Endothelial cell of umbilical vein (primary cell): Measurements from ENCODE around the gene BARD1. TPM values are rescaled to one million over a fixed set of nuclear protein-coding genes. Genes with fewer than 3 reads are reported as not detected.

Experiments used
- BruUV-seq: library from RNA; stranded (reverse); fragments of 400-500 nt; replicated peaks from 2 replicates; lab custom pipeline; 2021; lab: Mats Ljungman, UMichigan
- CTCF ChIA-PET: fragments of 300-600, 350-600 bp; sonication (Branson Sonifier 250); formaldehyde crosslinking; loops from one replicate; lab custom pipeline; 2021; ENCODE audit warnings: antibody characterized with exemption, inconsistent platforms; lab: Charles Lee
- POLR2A ChIA-PET: fragments of 300-600, 350-600 bp; sonication (Branson Sonifier 250); formaldehyde crosslinking; loops from one replicate; lab custom pipeline; 2021; ENCODE audit warnings: antibody characterized with exemption, inconsistent platforms; lab: Charles Lee
- DNase-seq: peaks from one replicate; pipeline ENCODE4 v3.0.0-alpha.2; 2011; ENCODE audit warnings: low read depth, low spot score
- FAIRE-seq: peaks from 2 replicates; lab custom pipeline; 2011; peaks lifted over from hg19 to GRCh38; lab: Jason Lieb, UNC
- H2AFZ ChIP-seq: 2 replicates; pipeline ENCODE4 v1.6.0; 2012; ENCODE audit warnings: low read depth, low read length, control low read depth, inconsistent platforms
- H3K27ac ChIP-seq: 2 replicates; pipeline ENCODE4 v1.5.1; 2011; ENCODE audit warnings: low read depth, mild to moderate bottlenecking, control low read depth, low read length, moderate library complexity; ENCODE audit not compliant: insufficient read depth
- H3K27me3 ChIP-seq, 2 experiments: 2 replicates each; pipeline versions ENCODE4 v1.6.0 to v1.6.1; 2011; ENCODE audit warnings: low read length in 2 of 2, mixed read lengths in 1 of 2; ENCODE audit not compliant: control insufficient read depth in 2 of 2, insufficient read depth in 2 of 2
- H3K36me3 ChIP-seq, 2 experiments: 2 replicates in 1 of 2; 3 replicates in 1 of 2; pipeline ENCODE4 v1.5.1; 2011; ENCODE audit warnings: low read length in 2 of 2, mild to moderate bottlenecking in 1 of 2, moderate library complexity in 1 of 2; ENCODE audit not compliant: control insufficient read depth in 2 of 2, insufficient read depth in 2 of 2; ENCODE audit errors: extremely low read depth in 1 of 2
- H3K4me1 ChIP-seq: 3 replicates; pipeline ENCODE4 v1.5.1; 2011; ENCODE audit warnings: mild to moderate bottlenecking, low read length; ENCODE audit not compliant: control insufficient read depth, insufficient read depth; ENCODE audit errors: extremely low read depth
- H3K4me2 ChIP-seq: 2 replicates; pipeline ENCODE4 v1.6.1; 2011; ENCODE audit warnings: low read length, control low read depth, mixed read lengths; ENCODE audit not compliant: insufficient read depth
- H3K4me3 ChIP-seq, 3 experiments: fragments of 200-600 bp in 1 of 3; sonication (generic), shearing (Covaris generic) in 1 of 3; replicated peaks in 1 of 3; 2 replicates each; pipeline ENCODE4 v1.5.1; 2011 to 2016; ENCODE audit warnings: control low read depth in 3 of 3, low read length in 3 of 3, mild to moderate bottlenecking in 2 of 3, inconsistent platforms in 1 of 3, low read depth in 1 of 3, moderate library complexity in 1 of 3; ENCODE audit not compliant: insufficient read depth in 1 of 3
- H3K79me2 ChIP-seq: 2 replicates; pipeline ENCODE4 v1.6.0; 2012; ENCODE audit warnings: low read length, inconsistent platforms; ENCODE audit not compliant: control insufficient read depth, insufficient read depth
- H3K9ac ChIP-seq: replicated peaks from 2 replicates; pipeline ENCODE3; 2011; ENCODE audit warnings: low read length, control low read depth; ENCODE audit not compliant: insufficient read depth; ENCODE audit errors: extremely low read depth
- H3K9me1 ChIP-seq: replicated peaks from 3 replicates; pipeline ENCODE4 v1.6.0; 2011; ENCODE audit warnings: mild to moderate bottlenecking, low read length; ENCODE audit not compliant: control insufficient read depth, insufficient read depth; ENCODE audit errors: extremely low read depth
- H3K9me3 ChIP-seq: replicated peaks from 2 replicates; pipeline ENCODE4 v1.5.1; 2012; ENCODE audit warnings: low read length, inconsistent platforms; ENCODE audit not compliant: control insufficient read depth, insufficient read depth
- H4K20me1 ChIP-seq: replicated peaks from 2 replicates; pipeline ENCODE3; 2011; ENCODE audit warnings: mild to moderate bottlenecking, low read length; ENCODE audit not compliant: control insufficient read depth, insufficient read depth; ENCODE audit errors: extremely low read depth
- EZH2 ChIP-seq: IDR thresholded peaks from 2 replicates; pipeline ENCODE4 v1.6.1; 2012; ENCODE audit warnings: borderline replicate concordance, low read depth, mild to moderate bottlenecking, moderate library complexity, low read length, inconsistent platforms; ENCODE audit not compliant: severe bottlenecking
- FOS ChIP-seq: IDR thresholded peaks from 2 replicates; pipeline ENCODE4 v1.6.1; 2011; ENCODE audit warnings: mild to moderate bottlenecking, low read length, moderate library complexity, borderline replicate concordance; ENCODE audit not compliant: insufficient read depth
- GATA2 ChIP-seq: IDR thresholded peaks from 2 replicates; pipeline ENCODE4 v1.7.0; 2011; ENCODE audit warnings: low read depth, mild to moderate bottlenecking, moderate library complexity, mixed read lengths, low read length; ENCODE audit not compliant: insufficient read length, insufficient read depth
- JUN ChIP-seq: IDR thresholded peaks from 2 replicates; pipeline ENCODE4 v1.6.1; 2011; ENCODE audit warnings: borderline replicate concordance, low read depth; ENCODE audit not compliant: insufficient read length, insufficient read depth
- MAX ChIP-seq: IDR thresholded peaks from 2 replicates; pipeline ENCODE4 v1.6.1; 2011; ENCODE audit not compliant: insufficient read depth, insufficient read length
- MYC ChIP-seq: IDR thresholded peaks from one replicate; pipeline ENCODE4 v1.6.1; 2011; ENCODE audit warnings: mild to moderate bottlenecking, low read depth, low read length
- POLR2A ChIP-seq: IDR thresholded peaks from 2 replicates; pipeline ENCODE4 v1.6.1; 2012; ENCODE audit warnings: low read depth, mild to moderate bottlenecking, control low read depth, low read length
- POLR2AphosphoS5 ChIP-seq: IDR thresholded peaks from 2 replicates; pipeline ENCODE4 v1.6.1; 2012; ENCODE audit warnings: low read depth, mild to moderate bottlenecking, control low read depth, low read length, moderate library complexity; ENCODE audit not compliant: insufficient read depth
- dilution Hi-C: fragments of 300-500 bp; cut with MboI; formaldehyde crosslinking; loops from one replicate; pipeline ENCODE4 v1.15.0; 2019; ENCODE audit warnings: low sequenced_read_pairs; ENCODE audit not compliant: extremely low pct_ligation_motif_present
- intact Hi-C: fragments of 100-400 bp; cut with micrococcal nuclease; formaldehyde crosslinking; loops from one replicate; pipeline ENCODE4 v1.10.0; 2022
- polyA plus RNA-seq, 4 experiments: library from polyadenylated mRNA; depleted of rRNA in 3 of 4; stranded (reverse) in 3 of 4; unstranded in 1 of 4; fragments of >200 nt; gene quantifications; 2 replicates each; pipeline versions ENCODE4 v1.2.1 to v1.2.3, GENCODE V29; 2011 to 2012; ENCODE audit warnings: missing spikeins in 1 of 4
- total RNA-seq: library from RNA; stranded (reverse); gene quantifications from 2 replicates; pipeline ENCODE4 v1.2.3, GENCODE V29; 2021
- TF ChIP-seq, protein P1 (sequence below), 2 donors: IDR thresholded peaks; 1 replicate in 1 of 2; 2 replicates in 1 of 2; pipeline ENCODE4 v1.5.1; 2011; ENCODE audit warnings: low read length in 2 of 2, mild to moderate bottlenecking in 2 of 2, moderate library complexity in 2 of 2, control low read depth in 1 of 2, inconsistent platforms in 1 of 2, low read depth in 1 of 2; ENCODE audit not compliant: insufficient read depth in 1 of 2; ENCODE audit errors: extremely low read depth in 1 of 2

The BARD1 gene
- total and polyA plus RNA-seq, 2 donors (not counting 3 experiments of a cell fraction or from before 2014, with no cell fraction given): 9.1 to 14.7 TPM

- Histone ChIP-seq H3K9me1 (no peaks in the 10 kb centered on the region), H2AFZ (no peak overlapping the region), H3K79me2 (no peaks in the 10 kb centered on the region), H3K27me3 (no peaks in the 10 kb centered on the region), H3K9me3 (no peaks in the 10 kb centered on the region), H3K27ac (no peak overlapping the region), H4K20me1 (no peaks in the 10 kb centered on the region), H3K9ac (no peak overlapping the region), H3K4me1 (no peaks in the 10 kb centered on the region), H3K4me3 (no peak overlapping the region), H3K36me3 (no peaks in the 10 kb centered on the region), H3K4me2 (no peak overlapping the region)
- POLR2A ChIA-PET: no interaction called here
- CTCF ChIA-PET: no interaction called here
- no TSS peak for BruUV-seq
- no peak for FAIRE-seq
- no peak for DNase-seq
- dilution Hi-C loops: no loop called here
- intact Hi-C loops: no loop called here
- no peak for TF ChIP-seq MYC
- TF ChIP-seq FOS: no peak
- TF ChIP-seq JUN: no peak
- no peak for TF ChIP-seq EZH2
- no peak for TF ChIP-seq GATA2
- no peak for TF ChIP-seq POLR2A
- no peak for TF ChIP-seq POLR2AphosphoS5
- TF ChIP-seq MAX: no peak
- TF ChIP-seq, protein P1, sequence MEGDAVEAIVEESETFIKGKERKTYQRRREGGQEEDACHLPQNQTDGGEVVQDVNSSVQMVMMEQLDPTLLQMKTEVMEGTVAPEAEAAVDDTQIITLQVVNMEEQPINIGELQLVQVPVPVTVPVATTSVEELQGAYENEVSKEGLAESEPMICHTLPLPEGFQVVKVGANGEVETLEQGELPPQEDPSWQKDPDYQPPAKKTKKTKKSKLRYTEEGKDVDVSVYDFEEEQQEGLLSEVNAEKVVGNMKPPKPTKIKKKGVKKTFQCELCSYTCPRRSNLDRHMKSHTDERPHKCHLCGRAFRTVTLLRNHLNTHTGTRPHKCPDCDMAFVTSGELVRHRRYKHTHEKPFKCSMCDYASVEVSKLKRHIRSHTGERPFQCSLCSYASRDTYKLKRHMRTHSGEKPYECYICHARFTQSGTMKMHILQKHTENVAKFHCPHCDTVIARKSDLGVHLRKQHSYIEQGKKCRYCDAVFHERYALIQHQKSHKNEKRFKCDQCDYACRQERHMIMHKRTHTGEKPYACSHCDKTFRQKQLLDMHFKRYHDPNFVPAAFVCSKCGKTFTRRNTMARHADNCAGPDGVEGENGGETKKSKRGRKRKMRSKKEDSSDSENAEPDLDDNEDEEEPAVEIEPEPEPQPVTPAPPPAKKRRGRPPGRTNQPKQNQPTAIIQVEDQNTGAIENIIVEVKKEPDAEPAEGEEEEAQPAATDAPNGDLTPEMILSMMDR (IDR thresholded peaks at IDR 0.05; ENCODE audit: extremely low read depth in 1 of 2, insufficient read depth in 1 of 2, low read depth in 1 of 2, low read length in 2 of 2): no peak
These were observed 61.5 kb downstream of the BARD1 start for GRCh38 chr2:214747992-214748391.
